Keratinocyte (primary cell): Measurements from ENCODE around the gene TRABD2B. TPM values are rescaled to one million over a fixed set of nuclear protein-coding genes. Genes with fewer than 3 reads are reported as not detected.

ENCODE experiments used
- DNase-seq: peaks from one replicate; pipeline ENCODE4 v3.0.0-alpha.2; 2011; ENCODE audit warnings: low read depth, missing footprints, low spot score
- FAIRE-seq: peaks from 2 replicates; lab custom pipeline; 2011; peaks lifted over from hg19 to GRCh38; lab: Jason Lieb, UNC
- H2AFZ ChIP-seq: 2 replicates; pipeline ENCODE4 v1.6.0; 2012; ENCODE audit warnings: low read length, control low read depth, inconsistent platforms; ENCODE audit not compliant: control insufficient read depth
- H3K27ac ChIP-seq: 2 replicates; pipeline ENCODE4 v1.5.1; 2011; ENCODE audit warnings: low read length; ENCODE audit not compliant: control insufficient read depth, insufficient read depth
- H3K27me3 ChIP-seq: 3 replicates; pipeline ENCODE4 v1.6.0; 2011; ENCODE audit warnings: low read length; ENCODE audit not compliant: control insufficient read depth, insufficient read depth; ENCODE audit errors: extremely low read depth
- H3K36me3 ChIP-seq, 2 experiments: 2 replicates in 1 of 2; 3 replicates in 1 of 2; pipeline ENCODE4 v1.5.1; 2011; ENCODE audit warnings: low read length in 2 of 2, mild to moderate bottlenecking in 1 of 2; ENCODE audit not compliant: control insufficient read depth in 2 of 2, insufficient read depth in 2 of 2; ENCODE audit errors: extremely low read depth in 1 of 2
- H3K4me1 ChIP-seq: 3 replicates; pipeline ENCODE4 v1.5.1; 2011; ENCODE audit warnings: low read length; ENCODE audit not compliant: control insufficient read depth, insufficient read depth; ENCODE audit errors: extremely low read depth
- H3K4me2 ChIP-seq: 3 replicates; pipeline ENCODE4 v1.6.0; 2011; ENCODE audit warnings: low read depth, low read length; ENCODE audit not compliant: control insufficient read depth, insufficient read depth; ENCODE audit errors: extremely low read depth
- H3K4me3 ChIP-seq, 3 experiments: fragments of 200-600 bp in 1 of 3; sonication (generic) in 1 of 3; 2 replicates in 2 of 3; 3 replicates in 1 of 3; pipeline ENCODE4 v1.5.1; 2011 to 2016; ENCODE audit warnings: low read length in 3 of 3, mild to moderate bottlenecking in 3 of 3, control low read depth in 2 of 3, inconsistent platforms in 1 of 3, low read depth in 1 of 3, mixed read lengths in 1 of 3, mixed run types in 1 of 3, moderate library complexity in 1 of 3; ENCODE audit not compliant: control insufficient read depth in 2 of 3, insufficient read depth in 2 of 3; ENCODE audit errors: extremely low read depth in 1 of 3
- H3K79me2 ChIP-seq: 2 replicates; pipeline ENCODE4 v1.6.0; 2012; ENCODE audit warnings: low read length; ENCODE audit not compliant: control insufficient read depth, insufficient read depth
- H3K9ac ChIP-seq: 3 replicates; pipeline ENCODE4 v1.6.0; 2011; ENCODE audit warnings: low read length; ENCODE audit not compliant: control insufficient read depth, insufficient read depth; ENCODE audit errors: extremely low read depth
- H3K9me1 ChIP-seq: 3 replicates; pipeline ENCODE4 v1.6.0; 2011; ENCODE audit warnings: low read length; ENCODE audit not compliant: control insufficient read depth, insufficient read depth; ENCODE audit errors: extremely low read depth
- H3K9me3 ChIP-seq: 2 replicates; pipeline ENCODE4 v1.5.1; 2012; ENCODE audit warnings: low read depth, low read length; ENCODE audit not compliant: control insufficient read depth
- H4K20me1 ChIP-seq: 3 replicates; pipeline ENCODE4 v1.6.0; 2011; ENCODE audit warnings: low read length; ENCODE audit not compliant: control insufficient read depth, insufficient read depth; ENCODE audit errors: extremely low read depth
- EZH2 ChIP-seq: IDR thresholded peaks from one replicate; pipeline ENCODE4 v1.6.1; 2012; ENCODE audit warnings: inconsistent platforms, mild to moderate bottlenecking, low read length, moderate library complexity
- dilution Hi-C: fragments of 300-500 bp; cut with MboI; formaldehyde crosslinking; loops from one replicate; pipeline ENCODE4 v1.7.0; 2020; ENCODE audit warnings: low sequenced_read_pairs; ENCODE audit not compliant: extremely low pct_ligation_motif_present
- polyA plus RNA-seq, 5 experiments: library from polyadenylated mRNA; depleted of rRNA in 3 of 5; stranded (reverse) in 3 of 5; stranded (forward) in 1 of 5; unstranded in 1 of 5; fragments of >200 nt; gene quantifications; 1 replicate in 1 of 5; 2 replicates in 3 of 5; 3 replicates in 1 of 5; pipeline versions ENCODE4 v1.2.1 to v1.2.3, GENCODE V29; 2011 to 2012; ENCODE audit warnings: missing spikeins in 2 of 5, low read depth in 1 of 5, low replicate concordance in 1 of 5
- TF ChIP-seq, protein P1 (sequence below), 3 experiments: IDR thresholded peaks in 1 of 3; conservative IDR thresholded peaks in 1 of 3; optimal IDR thresholded peaks in 1 of 3; 2 replicates in 2 of 3; 3 replicates in 1 of 3; pipeline versions ENCODE3 to v1.5.1; 2011; ENCODE audit warnings: low read length in 3 of 3, mild to moderate bottlenecking in 3 of 3, moderate library complexity in 2 of 3, control low read depth in 1 of 3, inconsistent platforms in 1 of 3; ENCODE audit not compliant: insufficient read depth in 2 of 3; ENCODE audit errors: extremely low read depth in 1 of 3

The TRABD2B gene
- polyA plus RNA-seq, 1 donor (not counting 4 experiments of a cell fraction or from before 2014, with no cell fraction given) = 0.13 TPM

GRCh38 chr1:47908258-47908657 is 88.9 kb downstream of the TRABD2B start:
- Histone ChIP-seq H2AFZ (no peak overlapping the region), H4K20me1 (no peaks in the 10 kb centered on the region), H3K79me2 (no peaks in the 10 kb centered on the region), H3K9me1 (no peaks in the 10 kb centered on the region), H3K4me1 (peaks cover 15% of the 10 kb centered on the region), H3K4me3 (no peak overlapping the region), H3K36me3 (no peaks in the 10 kb centered on the region), H3K9ac (no peak overlapping the region), H3K4me2 (no peak overlapping the region), H3K27ac (no peak overlapping the region), H3K9me3 (no peaks in the 10 kb centered on the region), H3K27me3 (no peaks in the 10 kb centered on the region)
- DNase-seq (no peak), FAIRE-seq (no peak)
- dilution Hi-C loops = no loop called here
- TF ChIP-seq, protein P1, sequence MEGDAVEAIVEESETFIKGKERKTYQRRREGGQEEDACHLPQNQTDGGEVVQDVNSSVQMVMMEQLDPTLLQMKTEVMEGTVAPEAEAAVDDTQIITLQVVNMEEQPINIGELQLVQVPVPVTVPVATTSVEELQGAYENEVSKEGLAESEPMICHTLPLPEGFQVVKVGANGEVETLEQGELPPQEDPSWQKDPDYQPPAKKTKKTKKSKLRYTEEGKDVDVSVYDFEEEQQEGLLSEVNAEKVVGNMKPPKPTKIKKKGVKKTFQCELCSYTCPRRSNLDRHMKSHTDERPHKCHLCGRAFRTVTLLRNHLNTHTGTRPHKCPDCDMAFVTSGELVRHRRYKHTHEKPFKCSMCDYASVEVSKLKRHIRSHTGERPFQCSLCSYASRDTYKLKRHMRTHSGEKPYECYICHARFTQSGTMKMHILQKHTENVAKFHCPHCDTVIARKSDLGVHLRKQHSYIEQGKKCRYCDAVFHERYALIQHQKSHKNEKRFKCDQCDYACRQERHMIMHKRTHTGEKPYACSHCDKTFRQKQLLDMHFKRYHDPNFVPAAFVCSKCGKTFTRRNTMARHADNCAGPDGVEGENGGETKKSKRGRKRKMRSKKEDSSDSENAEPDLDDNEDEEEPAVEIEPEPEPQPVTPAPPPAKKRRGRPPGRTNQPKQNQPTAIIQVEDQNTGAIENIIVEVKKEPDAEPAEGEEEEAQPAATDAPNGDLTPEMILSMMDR (optimal IDR thresholded peaks at IDR 0.05 in 1 of 3, IDR thresholded peaks at IDR 0.05 in 1 of 3, conservative IDR thresholded peaks at IDR 0.05 in 1 of 3; ENCODE audit: extremely low read depth in 1 of 3, insufficient read depth in 2 of 3, low read length in 3 of 3) = no peak
- TF ChIP-seq EZH2 = no peak

GRCh38 chr1:47907177-47907528 is 90.0 kb downstream of the TRABD2B start:
- Histone ChIP-seq H3K79me2 (no peaks in the 10 kb centered on the region), H4K20me1 (no peaks in the 10 kb centered on the region), H3K36me3 (no peaks in the 10 kb centered on the region), H2AFZ (no peak overlapping the region), H3K27me3 (no peaks in the 10 kb centered on the region), H3K9ac (no peak overlapping the region), H3K4me3 (no peak overlapping the region), H3K4me1 (peaks cover 15% of the 10 kb centered on the region), H3K9me3 (no peaks in the 10 kb centered on the region), H3K27ac (no peak overlapping the region), H3K4me2 (no peak overlapping the region), H3K9me1 (no peaks in the 10 kb centered on the region)
- TF ChIP-seq, protein P1 (optimal IDR thresholded peaks at IDR 0.05 in 1 of 3, IDR thresholded peaks at IDR 0.05 in 1 of 3, conservative IDR thresholded peaks at IDR 0.05 in 1 of 3; ENCODE audit: extremely low read depth in 1 of 3, insufficient read depth in 2 of 3, low read length in 3 of 3) = no peak
- TF ChIP-seq EZH2 = no peak
- FAIRE-seq = no peak
- no peak for DNase-seq
- dilution Hi-C loops = no loop called here
